Measurements from ENCODE around the gene MAGEB5.
"Not testable (repeated sequence)": the region's sequence is repeated elsewhere in the genome, so short reads cannot be mapped to it uniquely, and the experiment has no call there.

The MAGEB5 gene, protein sequence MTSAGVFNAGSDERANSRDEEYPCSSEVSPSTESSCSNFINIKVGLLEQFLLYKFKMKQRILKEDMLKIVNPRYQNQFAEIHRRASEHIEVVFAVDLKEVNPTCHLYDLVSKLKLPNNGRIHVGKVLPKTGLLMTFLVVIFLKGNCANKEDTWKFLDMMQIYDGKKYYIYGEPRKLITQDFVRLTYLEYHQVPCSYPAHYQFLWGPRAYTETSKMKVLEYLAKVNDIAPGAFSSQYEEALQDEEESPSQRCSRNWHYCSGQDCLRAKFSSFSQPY

DNA sequence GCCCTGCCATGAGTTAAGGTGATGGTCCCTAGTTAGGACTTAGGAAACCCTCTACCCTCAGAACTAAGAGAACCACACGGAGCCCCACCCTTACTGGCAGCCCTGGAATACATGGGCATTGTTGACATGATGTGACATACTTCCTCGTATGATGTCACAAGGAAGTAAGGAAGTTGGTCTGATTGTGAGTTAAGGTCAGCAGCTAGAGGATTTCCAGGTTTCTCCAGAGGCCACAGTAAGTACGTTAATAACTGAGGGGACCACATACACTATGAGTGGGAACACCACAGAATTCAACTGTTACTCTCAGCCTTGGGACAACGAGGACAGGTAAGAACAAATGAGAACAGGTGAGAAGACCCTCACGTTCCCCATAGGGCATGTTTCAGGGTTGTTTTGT lies at the start of gene MAGEB5:
MAGEB5 (plus strand) TSS at position 301 of the 400 bp plus-strand sequence. CDS start 1,133 bp downstream, outside the sequence.
- H3K9ac ChIP-seq (ENCODE audit: low read length): no peak within 1 kb of the TSS
- no peaks in the 10 kb centered on the region for H3K27me3 ChIP-seq (ENCODE audit: control insufficient read depth, insufficient read depth, low read length)
- no peaks in the 10 kb centered on the region for H3K36me3 ChIP-seq (ENCODE audit: control insufficient read depth, low read depth, low read length)
- no peak within 1 kb of the TSS for H3K27ac ChIP-seq (ENCODE audit: low read length)
- peaks cover 20% of the 10 kb centered on the region for H3K9me3 ChIP-seq (ENCODE audit: control insufficient read depth, low read depth, low read length)
- no peak within 1 kb of the TSS for H3K4me3 ChIP-seq (ENCODE audit: low read length)
- no peaks in the 10 kb centered on the region for H3K4me1 ChIP-seq (ENCODE audit: control insufficient read depth, low read depth, low read length)

DNA sequence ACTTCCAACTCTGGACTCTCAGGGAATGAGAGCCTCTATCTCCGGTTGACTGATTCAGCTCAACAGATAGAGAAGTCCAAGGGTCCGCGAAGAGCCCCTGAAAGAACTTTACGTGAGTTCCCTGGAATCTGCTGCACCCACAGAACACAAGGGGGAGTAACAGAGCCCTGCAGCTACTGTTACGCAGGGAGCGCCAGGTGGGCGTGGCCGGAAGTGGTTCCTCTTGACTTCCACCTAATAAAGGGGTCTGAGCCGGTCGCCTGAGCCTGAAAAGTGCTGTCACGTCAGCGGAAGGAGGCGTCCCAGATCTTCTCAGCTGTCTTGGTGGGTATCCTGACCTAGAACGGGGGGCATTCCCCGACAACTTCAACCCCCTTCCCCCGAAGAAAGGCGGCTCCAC lies 23.8 kb upstream of the MAGEB5 start, which contains the start of gene MAGEB6:
MAGEB6 (plus strand) TSS at position 237 of the 400 bp plus-strand sequence. CDS start 1,407 bp downstream, outside the sequence.
- no peak within 1 kb of the TSS for H3K27ac ChIP-seq (ENCODE audit: low read length)
- H3K4me3 ChIP-seq (ENCODE audit: low read length): no peak within 1 kb of the TSS
- H3K4me1 ChIP-seq (ENCODE audit: control insufficient read depth, low read depth, low read length): no peaks in the 10 kb centered on the region
- H3K27me3 ChIP-seq (ENCODE audit: control insufficient read depth, insufficient read depth, low read length): no peaks in the 10 kb centered on the region
- H3K9ac ChIP-seq (ENCODE audit: low read length): no peak within 1 kb of the TSS
- H3K9me3 ChIP-seq (ENCODE audit: control insufficient read depth, low read depth, low read length): peaks cover 16% of the 10 kb centered on the region
- H3K36me3 ChIP-seq (ENCODE audit: control insufficient read depth, low read depth, low read length): no peaks in the 10 kb centered on the region

DNA sequence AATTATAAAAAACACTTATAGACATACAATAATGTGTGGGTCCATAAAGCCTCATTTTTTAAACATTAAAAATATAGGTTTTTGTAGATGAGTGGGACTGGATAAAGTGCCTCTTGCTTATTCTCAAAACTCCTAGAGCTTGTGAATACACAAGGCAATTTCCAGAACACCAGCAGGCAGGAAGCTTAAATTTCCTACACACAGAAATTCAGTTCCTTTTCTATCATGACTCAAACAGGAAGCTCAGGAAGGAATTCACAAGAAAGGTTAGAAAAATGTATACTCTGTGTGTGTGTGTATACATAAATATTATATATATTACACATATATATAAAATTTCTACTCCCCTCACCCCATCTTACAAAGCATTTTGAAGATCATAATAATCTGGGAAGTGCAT lies 12.4 kb upstream of the MAGEB5 start:
- no peak overlapping the region for H3K4me3 ChIP-seq (ENCODE audit: low read length)
- H3K9ac ChIP-seq (ENCODE audit: low read length): no peak overlapping the region
- no peak overlapping the region for H3K27ac ChIP-seq (ENCODE audit: low read length)
- H3K9me3 ChIP-seq (ENCODE audit: control insufficient read depth, low read depth, low read length): peaks cover 10% of the 10 kb centered on the region
- H3K36me3 ChIP-seq (ENCODE audit: control insufficient read depth, low read depth, low read length): no peaks in the 10 kb centered on the region
- no peaks in the 10 kb centered on the region for H3K4me1 ChIP-seq (ENCODE audit: control insufficient read depth, low read depth, low read length)
- no peaks in the 10 kb centered on the region for H3K27me3 ChIP-seq (ENCODE audit: control insufficient read depth, insufficient read depth, low read length)

DNA sequence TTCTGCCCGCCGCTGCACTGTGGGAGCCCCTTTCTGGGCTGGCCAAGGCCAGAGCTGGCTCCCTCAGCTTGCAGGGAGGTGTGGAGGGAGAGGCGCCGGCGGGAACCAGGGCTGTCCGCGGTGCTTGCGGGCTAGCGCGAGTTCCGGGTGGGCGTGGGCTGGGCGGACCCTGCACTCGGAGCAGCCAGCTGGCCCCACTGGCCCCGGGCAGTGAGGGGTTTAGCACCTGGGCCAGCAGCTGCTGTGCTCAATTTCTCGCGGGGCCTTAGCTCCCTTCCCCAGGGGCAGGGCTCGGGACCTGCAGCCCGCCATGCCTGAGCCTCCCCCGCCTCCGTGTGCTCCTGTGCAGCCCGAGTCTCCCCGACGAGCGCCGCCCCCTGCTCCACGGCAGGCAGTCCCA lies 11.3 kb upstream of the MAGEB5 start:
- not testable (repeated sequence) for H3K4me1 ChIP-seq (ENCODE audit: control insufficient read depth, low read depth, low read length); H3K9me3 ChIP-seq (ENCODE audit: control insufficient read depth, low read depth, low read length); H3K9ac ChIP-seq (ENCODE audit: low read length); H3K4me3 ChIP-seq (ENCODE audit: low read length); H3K27me3 ChIP-seq (ENCODE audit: control insufficient read depth, insufficient read depth, low read length); H3K27ac ChIP-seq (ENCODE audit: low read length); H3K36me3 ChIP-seq (ENCODE audit: control insufficient read depth, low read depth, low read length)

DNA sequence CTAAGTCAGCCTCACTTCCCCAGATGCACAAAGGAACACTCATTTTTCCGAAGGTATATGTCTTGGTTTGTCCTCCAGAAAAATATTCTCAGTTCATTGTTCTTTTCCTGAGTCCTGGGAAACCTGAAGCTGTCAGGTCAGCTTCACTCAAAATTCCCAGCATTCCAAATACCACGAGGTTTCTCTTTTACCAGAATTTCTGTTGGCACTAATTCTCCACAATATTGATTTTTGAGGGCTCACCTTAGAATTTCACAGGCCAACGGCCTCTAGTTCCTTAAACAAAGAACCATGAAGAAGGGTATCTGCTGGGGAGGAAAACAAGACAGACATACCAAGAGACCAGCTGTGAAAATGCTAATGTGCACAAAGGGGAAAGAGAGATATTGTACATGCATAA lies 8.0 kb upstream of the MAGEB5 start:
- H3K27me3 ChIP-seq (ENCODE audit: control insufficient read depth, insufficient read depth, low read length): no peaks in the 10 kb centered on the region
- H3K9me3 ChIP-seq (ENCODE audit: control insufficient read depth, low read depth, low read length): peaks cover 3% of the 10 kb centered on the region
- H3K4me3 ChIP-seq (ENCODE audit: low read length): no peak overlapping the region
- H3K4me1 ChIP-seq (ENCODE audit: control insufficient read depth, low read depth, low read length): no peaks in the 10 kb centered on the region
- no peak overlapping the region for H3K9ac ChIP-seq (ENCODE audit: low read length)
- H3K36me3 ChIP-seq (ENCODE audit: control insufficient read depth, low read depth, low read length): no peaks in the 10 kb centered on the region
- H3K27ac ChIP-seq (ENCODE audit: low read length): no peak overlapping the region

DNA sequence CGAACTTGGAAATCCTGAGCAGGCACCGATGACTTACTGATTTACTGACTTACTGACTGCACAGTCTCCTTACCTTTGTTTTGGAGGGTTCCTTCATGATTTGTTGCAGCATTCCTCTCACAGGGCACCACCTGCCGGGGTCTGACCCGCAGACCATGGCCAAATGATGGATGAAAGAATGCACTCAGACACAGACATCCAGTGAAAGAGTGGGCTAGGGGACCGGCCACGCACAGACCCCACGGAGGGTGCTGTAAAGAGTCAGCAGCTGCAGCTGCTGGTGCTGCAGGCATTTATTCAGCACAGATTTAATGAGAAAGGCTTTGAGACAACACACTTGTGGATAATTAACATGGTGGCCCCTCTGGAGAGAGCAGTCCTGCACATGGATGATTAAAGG lies 3.4 kb downstream of the MAGEB5 start:
- H3K4me1 ChIP-seq (ENCODE audit: control insufficient read depth, low read depth, low read length): no peaks in the 10 kb centered on the region
- H3K27ac ChIP-seq (ENCODE audit: low read length): no peak overlapping the region
- H3K27me3 ChIP-seq (ENCODE audit: control insufficient read depth, insufficient read depth, low read length): no peaks in the 10 kb centered on the region
- H3K36me3 ChIP-seq (ENCODE audit: control insufficient read depth, low read depth, low read length): no peaks in the 10 kb centered on the region
- H3K4me3 ChIP-seq (ENCODE audit: low read length): no peak overlapping the region
- peaks cover 30% of the 10 kb centered on the region for H3K9me3 ChIP-seq (ENCODE audit: control insufficient read depth, low read depth, low read length)
- H3K9ac ChIP-seq (ENCODE audit: low read length): no peak overlapping the region

DNA sequence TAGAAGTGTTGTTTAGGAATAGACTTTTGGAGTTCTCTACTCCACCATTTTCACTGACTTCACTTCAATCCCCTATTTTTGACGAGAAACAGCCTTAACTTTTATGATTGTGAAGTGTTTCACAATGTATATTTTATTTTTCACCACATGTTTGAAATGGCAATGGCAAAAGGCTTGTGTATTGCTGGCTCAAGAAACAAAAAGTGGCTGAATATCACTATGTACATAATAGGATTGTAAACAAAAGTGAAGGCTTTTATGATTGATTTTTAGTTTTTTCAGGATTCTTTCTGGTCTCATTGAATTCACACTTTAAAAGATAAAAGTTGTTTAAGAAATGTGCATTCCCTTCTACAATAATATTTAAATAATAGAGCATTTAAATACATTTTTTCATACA lies 18.2 kb downstream of the MAGEB5 start:
- no peaks in the 10 kb centered on the region for H3K27me3 ChIP-seq (ENCODE audit: control insufficient read depth, insufficient read depth, low read length)
- no peaks in the 10 kb centered on the region for H3K4me1 ChIP-seq (ENCODE audit: control insufficient read depth, low read depth, low read length)
- H3K9me3 ChIP-seq (ENCODE audit: control insufficient read depth, low read depth, low read length): peaks cover 24% of the 10 kb centered on the region
- H3K36me3 ChIP-seq (ENCODE audit: control insufficient read depth, low read depth, low read length): no peaks in the 10 kb centered on the region
- no peak overlapping the region for H3K9ac ChIP-seq (ENCODE audit: low read length)
- no peak overlapping the region for H3K27ac ChIP-seq (ENCODE audit: low read length)
- H3K4me3 ChIP-seq (ENCODE audit: low read length): no peak overlapping the region

DNA sequence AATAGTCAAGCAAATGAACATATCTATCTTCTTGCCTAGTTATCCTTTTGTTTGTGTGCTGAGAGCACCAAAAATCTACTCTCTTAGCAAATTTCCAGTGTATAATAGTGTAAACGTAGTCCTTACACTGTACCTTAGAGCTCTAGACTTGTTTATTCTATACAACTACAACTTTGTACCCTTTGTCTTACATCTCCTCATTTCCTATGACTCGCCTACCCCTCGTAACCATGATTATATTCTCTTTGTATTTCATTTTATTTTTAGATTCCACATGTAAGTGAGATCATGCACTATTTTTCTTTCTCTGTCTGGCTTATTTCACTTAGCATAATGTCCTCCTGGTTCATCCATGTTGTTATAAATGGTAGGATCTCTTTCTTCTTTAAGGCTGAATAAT lies 37.6 kb downstream of the MAGEB5 start:
- Histone ChIP-seq H3K9ac (ENCODE audit: low read length) (no peak overlapping the region), H3K27me3 (ENCODE audit: control insufficient read depth, insufficient read depth, low read length) (no peaks in the 10 kb centered on the region), H3K9me3 (ENCODE audit: control insufficient read depth, low read depth, low read length) (peaks cover 12% of the 10 kb centered on the region), H3K4me1 (ENCODE audit: control insufficient read depth, low read depth, low read length) (no peaks in the 10 kb centered on the region), H3K27ac (ENCODE audit: low read length) (no peak overlapping the region), H3K4me3 (ENCODE audit: low read length) (no peak overlapping the region), H3K36me3 (ENCODE audit: control insufficient read depth, low read depth, low read length) (no peaks in the 10 kb centered on the region)

DNA sequence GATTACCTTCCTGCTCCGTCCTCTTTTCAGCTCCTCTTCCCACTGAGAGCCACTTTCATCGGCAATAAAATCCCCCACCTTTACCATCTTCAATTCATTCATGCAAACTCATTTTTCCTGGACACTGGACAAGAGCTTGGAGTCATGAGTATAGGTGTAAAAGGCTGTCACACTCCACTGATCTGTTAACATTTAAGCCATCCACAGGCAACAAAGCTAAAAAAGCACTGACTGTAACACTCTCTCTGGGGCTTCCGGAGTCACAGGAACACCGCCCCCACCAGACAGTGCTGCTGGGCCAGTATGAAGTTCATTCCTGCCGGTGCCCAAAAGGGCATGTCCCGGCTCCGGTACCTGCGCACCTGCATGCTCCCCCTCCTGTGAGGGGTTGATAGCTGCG lies 38.5 kb downstream of the MAGEB5 start:
- Histone ChIP-seq H3K27me3 (ENCODE audit: control insufficient read depth, insufficient read depth, low read length) (no peaks in the 10 kb centered on the region), H3K4me1 (ENCODE audit: control insufficient read depth, low read depth, low read length) (no peaks in the 10 kb centered on the region), H3K36me3 (ENCODE audit: control insufficient read depth, low read depth, low read length) (no peaks in the 10 kb centered on the region)

DNA sequence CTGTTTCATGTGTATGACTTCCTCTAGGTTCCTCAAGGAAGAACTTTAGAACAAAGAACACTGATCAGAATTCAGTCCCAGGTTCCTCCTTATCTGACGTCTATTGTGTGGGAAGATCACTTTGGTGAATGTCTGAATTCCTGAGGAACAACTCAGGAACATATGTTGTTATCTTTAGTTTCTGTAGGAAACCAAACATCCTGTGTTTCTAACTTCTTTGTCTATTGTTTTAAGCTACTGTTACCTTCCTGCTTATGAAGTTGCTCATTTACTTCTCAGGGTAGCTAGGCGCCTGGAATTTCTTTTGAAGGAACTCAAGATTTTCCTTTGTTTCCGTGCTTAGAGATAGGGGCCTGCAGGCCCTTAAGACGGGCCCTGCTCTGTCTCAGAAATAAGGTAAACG lies 46.2 kb downstream of the MAGEB5 start:
- Histone ChIP-seq H3K27ac (ENCODE audit: low read length) (no peak overlapping the region), H3K36me3 (ENCODE audit: control insufficient read depth, low read depth, low read length) (no peaks in the 10 kb centered on the region), H3K9me3 (ENCODE audit: control insufficient read depth, low read depth, low read length) (peaks cover 10% of the 10 kb centered on the region), H3K4me1 (ENCODE audit: control insufficient read depth, low read depth, low read length) (no peaks in the 10 kb centered on the region), H3K9ac (ENCODE audit: low read length) (no peak overlapping the region), H3K4me3 (ENCODE audit: low read length) (no peak overlapping the region), H3K27me3 (ENCODE audit: control insufficient read depth, insufficient read depth, low read length) (no peaks in the 10 kb centered on the region)

More for the DNA sequence above, 38.5 kb downstream of the MAGEB5 start:
- Histone ChIP-seq H3K4me3 (ENCODE audit: low read length) (no peak overlapping the region), H3K27ac (ENCODE audit: low read length) (no peak overlapping the region), H3K9ac (ENCODE audit: low read length) (no peak overlapping the region), H3K9me3 (ENCODE audit: control insufficient read depth, low read depth, low read length) (peaks cover 17% of the 10 kb centered on the region)
